HG02798 (cell line): ENCODE measurements around the gene DTD2.

Experiments
- ATAC-seq: cut with Tn5 transposase; IDR thresholded peaks from one replicate; pipeline ENCODE4 v1.9.1; 2021; ENCODE audit warnings: mild to moderate bottlenecking; ENCODE audit not compliant: unreplicated experiment, poor library complexity

Gene DTD2

GRCh38 chr14:31410048-31410650 is 47.2 kb downstream of the DTD2 start:
- ATAC-seq, result no peak

- ATAC-seq, result no peak
Measured at GRCh38 chr14:31408421-31408820, 48.9 kb downstream of the DTD2 start.

- ATAC-seq, result no peak
Measured at GRCh38 chr14:31405599-31406232, 51.6 kb downstream of the DTD2 start.

GRCh38 chr14:31405106-31405505 is 52.2 kb downstream of the DTD2 start:
- no peak for ATAC-seq

- no peak for ATAC-seq
Measured at GRCh38 chr14:31403707-31404106, 53.6 kb downstream of the DTD2 start.

GRCh38 chr14:31402764-31403439 is 54.4 kb downstream of the DTD2 start:
- no peak for ATAC-seq

GRCh38 chr14:31401369-31401932 is 55.9 kb downstream of the DTD2 start:
- ATAC-seq, result no peak

GRCh38 chr14:31400031-31400638 is 57.2 kb downstream of the DTD2 start:
- peak; percentile 49 for ATAC-seq
